Measurements from ENCODE around the gene ZBTB43.
"Not testable (repeated sequence)": the region's sequence is repeated elsewhere in the genome, so short reads cannot be mapped to it uniquely, and the experiment has no call there.

- TF ChIP-seq YY1 (IDR thresholded peaks at IDR 0.05); TAF1 (conservative IDR thresholded peaks at IDR 0.05): not testable (repeated sequence)
Observed at GRCh38 chr9:126778696-126779095, 26.1 kb upstream of the ZBTB43 start.
